ENCODE results near the gene C1orf35.
A peak's percentile ranks its signal among the peaks of the same experiment; 100 is the strongest.

The C1orf35 gene

DNA sequence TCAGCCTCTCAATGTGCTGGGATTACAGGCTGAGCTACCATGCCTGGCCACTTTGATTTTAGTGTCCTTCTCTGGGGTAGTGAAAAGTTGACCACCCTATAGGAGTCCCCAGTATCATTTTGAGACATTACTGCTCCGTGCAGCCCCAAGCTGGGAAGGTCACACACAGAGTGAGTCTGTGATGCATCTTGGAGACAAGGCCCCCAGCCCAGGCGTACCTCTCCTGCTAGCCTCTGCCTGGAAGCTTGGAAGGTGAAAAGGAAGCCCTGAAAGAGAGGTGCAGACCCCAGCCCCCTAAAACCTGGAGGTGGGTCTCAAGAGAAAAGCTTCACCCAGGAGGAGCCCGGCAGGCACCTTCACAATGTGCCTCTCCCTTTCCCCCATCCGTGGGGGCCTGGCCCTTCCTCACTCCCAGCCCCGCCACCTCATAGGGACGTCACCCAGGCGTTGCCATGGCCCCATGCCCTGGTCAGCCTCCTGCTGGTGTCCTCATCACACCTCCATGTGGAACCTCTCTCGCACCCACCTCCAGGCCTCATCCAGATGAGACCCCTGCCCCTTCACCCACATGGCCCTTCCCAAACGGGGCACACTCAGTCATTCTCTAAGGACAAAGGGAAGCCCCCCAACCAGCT, 26.2 kb downstream of the C1orf35 start:
- Histone ChIP-seq H3K36me3 (no peaks in the 10 kb centered on the region), H3K27ac (peak overlapping the region in 3 of 11 experiments; percentile 43 to 45 (median 44); a peak in 5 of 22 replicates), H4K20me1 (peaks cover 19 to 81% (median 52%) of the 10 kb centered on the region in 11 experiments; a peak in 19 of 22 replicates), H3K4me3 (no peak overlapping the region), H3K9me3 (replicated peaks in 1 of 11) (no peaks in the 10 kb centered on the region), H3K4me1 (peaks cover 29 to 48% (median 37%) of the 10 kb centered on the region in 10 experiments), H3K9ac (no peak overlapping the region), H3K4me2 (peak overlapping the region in 2 of 11 experiments; percentile 58 to 66; a peak in 2 of 22 replicates), H3K27me3 (no peaks in the 10 kb centered on the region)
- no peak for TF ChIP-seq Cebpa-rat (IDR thresholded peaks at IDR 0.05)

DNA sequence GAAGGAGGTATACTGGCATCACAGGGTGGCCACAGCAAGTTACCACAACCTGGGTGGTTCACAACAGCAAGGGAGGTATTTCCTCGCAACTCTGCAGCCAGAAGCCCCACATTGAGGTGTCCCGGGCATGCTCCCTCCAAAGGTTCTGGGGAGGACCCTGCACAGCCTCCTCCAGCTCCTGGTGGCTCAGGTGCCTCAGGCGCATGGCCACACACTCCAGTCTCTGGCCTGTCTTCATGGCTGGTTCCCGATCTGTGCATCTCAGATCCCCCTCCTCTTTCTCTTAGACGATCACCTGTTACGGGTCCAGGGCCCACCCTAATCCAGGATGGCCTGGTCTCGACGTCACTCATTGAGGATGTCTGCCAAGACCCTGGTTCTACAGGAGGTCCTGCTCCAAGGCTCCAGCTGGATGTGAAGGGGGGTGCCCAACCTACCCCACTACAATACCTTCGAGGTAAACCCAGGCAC, 27.3 kb downstream of the C1orf35 start:
- Histone ChIP-seq H3K4me2 (no peak overlapping the region), H4K20me1 (peaks cover 19 to 81% (median 52%) of the 10 kb centered on the region in 11 experiments; a peak in 19 of 22 replicates), H3K9ac (no peak overlapping the region), H3K36me3 (no peaks in the 10 kb centered on the region), H3K4me3 (no peak overlapping the region), H3K9me3 (replicated peaks in 1 of 11) (no peaks in the 10 kb centered on the region), H3K4me1 (peaks cover 21 to 40% (median 29%) of the 10 kb centered on the region in 10 experiments), H3K27ac (no peak overlapping the region), H3K27me3 (no peaks in the 10 kb centered on the region)
- no peak for TF ChIP-seq Cebpa-rat (IDR thresholded peaks at IDR 0.05)

DNA sequence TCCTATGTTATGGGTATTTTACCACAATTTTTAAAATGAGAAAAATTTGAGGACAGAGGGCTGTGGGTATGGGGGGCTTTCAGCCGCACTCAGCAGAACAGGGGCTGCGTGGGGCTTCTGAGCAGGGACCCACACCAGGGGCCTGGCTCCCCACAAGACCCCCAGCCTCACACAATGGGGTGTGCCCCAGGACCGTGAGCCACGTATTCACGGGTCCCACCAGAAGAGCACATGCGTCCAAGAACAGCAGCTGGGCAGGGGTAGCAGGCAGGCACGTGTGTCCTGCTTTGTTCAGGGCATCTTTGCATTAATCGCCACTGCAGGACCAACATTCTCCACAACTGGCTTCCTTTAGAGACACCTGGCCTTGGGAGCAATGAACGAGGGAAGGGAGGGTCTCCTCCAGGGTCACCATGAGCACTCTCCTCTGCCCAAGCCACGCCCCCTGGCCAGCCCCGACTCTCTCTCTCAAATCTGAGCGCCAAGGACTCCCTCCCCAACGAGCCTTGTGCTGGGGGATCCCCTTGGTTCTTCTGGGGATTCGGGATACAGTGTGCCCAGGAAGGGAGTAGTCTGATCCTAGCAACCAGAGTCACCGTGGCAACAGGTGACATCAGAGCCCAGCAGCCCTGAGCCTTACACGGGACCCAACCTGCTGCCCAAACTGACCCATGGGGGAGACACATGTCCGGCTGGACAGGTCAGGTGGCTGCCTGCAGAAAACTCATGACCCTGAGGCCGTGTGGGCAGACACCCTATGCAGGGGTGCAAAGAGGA, 28.0 kb downstream of the C1orf35 start:
- H3K4me3 ChIP-seq, result no peak overlapping the region
- no peaks in the 10 kb centered on the region for H3K36me3 ChIP-seq
- peaks cover 16 to 34% (median 23%) of the 10 kb centered on the region in 10 experiments for H3K4me1 ChIP-seq
- H3K4me2 ChIP-seq, result no peak overlapping the region
- no peak overlapping the region for H3K27ac ChIP-seq
- no peak overlapping the region for H3K9ac ChIP-seq
- no peak for TF ChIP-seq Cebpa-rat (IDR thresholded peaks at IDR 0.05)
- H3K27me3 ChIP-seq, result no peaks in the 10 kb centered on the region
- H4K20me1 ChIP-seq, result peaks cover 19 to 77% (median 52%) of the 10 kb centered on the region in 11 experiments; a peak in 19 of 22 replicates
- H3K9me3 ChIP-seq (replicated peaks in 1 of 11), result no peaks in the 10 kb centered on the region

DNA sequence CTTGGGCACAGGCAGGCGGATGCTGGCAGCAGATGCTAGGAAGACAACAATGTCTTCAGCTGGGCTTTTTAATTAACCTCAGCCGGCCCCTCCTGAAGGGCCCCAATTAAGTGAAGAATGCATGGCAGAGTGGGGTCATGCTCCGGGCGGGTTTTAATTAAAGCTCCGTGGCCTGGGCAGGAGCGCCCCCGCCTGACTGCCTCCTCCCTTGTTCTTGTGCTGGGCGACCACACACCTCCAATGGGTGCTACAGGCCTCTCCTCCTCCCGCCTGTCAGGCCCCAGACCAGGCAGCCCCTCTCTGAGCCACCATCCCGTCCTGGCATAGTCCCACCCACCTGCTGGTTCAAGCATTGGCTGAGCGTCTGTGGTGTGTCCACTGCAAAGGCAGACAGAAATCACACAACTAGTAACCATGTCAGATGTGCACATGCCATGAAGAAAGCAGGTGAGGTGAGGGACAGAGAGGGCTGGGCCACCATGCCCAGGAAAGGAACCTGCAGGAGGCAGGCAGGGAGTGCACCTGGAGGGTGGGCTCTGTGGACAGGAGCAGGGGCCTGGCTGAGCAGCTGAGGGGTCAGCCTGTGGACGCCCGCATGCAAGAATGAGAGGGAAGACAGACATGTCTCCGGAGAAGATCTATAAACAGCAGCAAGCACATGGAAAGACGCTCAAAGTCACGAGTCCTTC, 29.1 kb downstream of the C1orf35 start:
- Histone ChIP-seq H3K9me3 (replicated peaks in 1 of 11) (no peaks in the 10 kb centered on the region), H3K4me2 (no peak overlapping the region), H4K20me1 (peaks cover 16 to 66% (median 49%) of the 10 kb centered on the region in 11 experiments; a peak in 18 of 22 replicates), H3K9ac (no peak overlapping the region), H3K4me3 (no peak overlapping the region), H3K27ac (no peak overlapping the region), H3K4me1 (peaks cover 5 to 22% (median 18%) of the 10 kb centered on the region in 10 experiments), H3K27me3 (no peaks in the 10 kb centered on the region), H3K36me3 (no peaks in the 10 kb centered on the region)
- no peak for TF ChIP-seq Cebpa-rat (IDR thresholded peaks at IDR 0.05)

DNA sequence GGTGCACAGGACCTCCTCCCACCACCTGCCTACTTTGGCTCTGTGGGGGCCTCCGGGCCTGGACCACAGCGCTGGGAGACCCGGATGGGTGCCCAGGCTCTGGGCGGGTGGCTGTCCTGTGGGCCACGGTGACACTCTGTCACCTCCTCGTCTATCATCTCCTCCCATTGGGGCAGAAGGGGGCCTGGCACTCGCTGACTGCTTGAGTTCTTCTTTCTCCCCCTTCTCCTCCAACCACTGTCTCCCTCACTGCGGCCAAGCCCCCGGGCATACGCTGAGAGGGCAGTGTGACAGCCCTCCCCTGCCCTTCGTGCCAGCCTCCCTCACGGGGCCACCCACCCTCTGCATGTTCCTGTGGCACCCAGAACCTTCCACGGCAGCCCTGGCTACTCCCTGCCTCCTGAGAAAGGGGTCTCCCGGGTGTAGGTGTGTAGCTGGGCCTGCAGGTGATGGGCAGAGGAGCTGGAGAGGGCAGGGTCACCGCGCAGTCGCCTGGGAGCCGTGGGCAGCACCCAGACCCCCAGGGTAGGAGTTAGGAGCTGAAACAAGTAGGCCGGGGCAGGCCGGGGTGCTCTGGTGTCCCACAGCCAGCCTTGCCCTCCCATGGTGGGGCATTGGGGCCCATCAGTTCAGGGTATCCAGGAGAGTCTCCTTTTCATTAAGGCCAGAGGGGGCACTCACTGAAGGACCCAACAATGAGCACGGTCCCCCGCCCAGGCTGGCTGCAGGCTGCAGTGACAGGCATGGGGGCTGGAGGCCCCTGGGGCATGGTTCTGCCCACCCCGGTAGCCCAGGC, 29.9 kb downstream of the C1orf35 start:
- H3K27me3 ChIP-seq, result no peaks in the 10 kb centered on the region
- TF ChIP-seq Cebpa-rat (IDR thresholded peaks at IDR 0.05), result no peak

DNA sequence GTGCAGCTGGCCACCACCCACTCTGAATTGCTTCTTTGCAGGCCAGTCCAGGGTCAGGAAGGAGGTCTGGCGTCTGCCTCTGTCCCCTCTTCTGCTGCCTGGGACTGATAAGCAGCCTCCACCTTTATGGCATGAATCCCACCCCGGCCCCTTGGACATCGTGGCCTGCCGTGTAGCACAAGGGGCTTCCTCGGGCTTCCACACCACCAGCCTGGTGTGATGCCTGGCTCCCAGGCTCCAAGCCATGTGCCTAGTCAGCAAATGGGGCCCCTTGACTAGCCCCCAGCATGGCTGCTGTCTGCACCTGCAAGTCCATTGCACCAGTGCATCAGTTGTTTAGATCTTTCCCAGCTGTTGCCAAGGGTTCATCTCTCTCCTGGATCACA, 30.5 kb downstream of the C1orf35 start:
- Histone ChIP-seq H3K4me3 (no peak overlapping the region), H3K4me2 (no peak overlapping the region), H3K27ac (no peak overlapping the region), H3K27me3 (no peaks in the 10 kb centered on the region), H3K9me3 (replicated peaks in 1 of 11) (no peaks in the 10 kb centered on the region), H3K9ac (no peak overlapping the region), H3K4me1 (peaks cover 0 to 10% (median 5%) of the 10 kb centered on the region in 10 experiments; a peak in 10 of 20 replicates), H4K20me1 (peaks cover 5 to 55% (median 40%) of the 10 kb centered on the region in 11 experiments; a peak in 18 of 22 replicates), H3K36me3 (no peaks in the 10 kb centered on the region)
- no peak for TF ChIP-seq Cebpa-rat (IDR thresholded peaks at IDR 0.05)

More for the DNA sequence above, 29.9 kb downstream of the C1orf35 start:
- Histone ChIP-seq H3K27ac (no peak overlapping the region), H3K9ac (no peak overlapping the region), H3K4me3 (no peak overlapping the region), H3K9me3 (replicated peaks in 1 of 11) (no peaks in the 10 kb centered on the region), H3K4me1 (peaks cover 0 to 15% (median 11%) of the 10 kb centered on the region in 10 experiments; a peak in 17 of 20 replicates), H3K4me2 (no peak overlapping the region), H4K20me1 (peaks cover 8 to 58% (median 41%) of the 10 kb centered on the region in 11 experiments; a peak in 18 of 22 replicates), H3K36me3 (no peaks in the 10 kb centered on the region)

DNA sequence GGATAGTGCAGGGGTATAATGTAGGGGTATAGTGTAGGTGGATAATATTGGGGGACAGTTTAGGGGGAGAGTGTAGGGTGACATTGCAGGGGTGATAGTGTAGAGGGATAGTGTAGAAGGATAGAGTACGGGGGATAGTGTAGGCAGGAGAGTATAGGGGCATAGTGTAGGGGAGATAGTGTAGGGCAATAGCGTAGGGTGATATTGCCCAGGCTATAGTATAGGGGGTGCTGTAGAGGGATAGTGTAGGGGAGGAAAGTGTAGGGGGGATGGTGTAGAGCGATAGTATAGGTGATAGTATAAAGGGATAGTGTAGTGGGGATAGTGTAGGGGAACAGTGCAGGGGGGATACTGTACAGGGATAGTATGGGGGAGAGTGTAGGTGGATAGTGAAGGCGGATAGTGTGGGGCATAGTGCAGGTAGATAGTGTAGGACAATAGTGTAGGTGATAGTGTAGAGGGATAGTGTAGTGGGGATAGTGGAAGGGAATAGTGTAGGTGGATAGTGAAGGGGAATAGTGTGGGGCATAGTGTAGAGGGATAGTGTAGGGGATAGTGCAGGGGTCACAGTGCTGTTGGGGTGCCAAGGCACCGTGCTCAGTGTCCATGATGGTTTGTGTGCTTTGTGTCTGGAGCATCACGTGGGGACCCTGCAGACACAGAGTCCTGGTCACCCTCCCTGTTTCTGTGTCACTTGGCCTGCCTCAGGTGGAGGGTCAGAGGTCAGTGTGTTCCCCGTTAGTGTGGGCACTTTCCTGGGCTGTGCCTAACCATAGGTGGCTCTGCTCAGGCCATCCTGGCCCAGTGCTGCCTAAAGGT, 31.1 kb downstream of the C1orf35 start:
- Histone ChIP-seq H3K27me3 (peaks cover 0 to 4% (median 4%) of the 10 kb centered on the region in 11 experiments; a peak in 13 of 22 replicates), H3K4me2 (no peak overlapping the region), H3K27ac (no peak overlapping the region), H3K4me3 (no peak overlapping the region), H3K9ac (no peak overlapping the region), H3K36me3 (no peaks in the 10 kb centered on the region), H4K20me1 (peaks cover 5 to 49% (median 34%) of the 10 kb centered on the region in 11 experiments; a peak in 18 of 22 replicates), H3K9me3 (replicated peaks in 1 of 11) (no peaks in the 10 kb centered on the region), H3K4me1 (peaks cover 0 to 6% (median 0%) of the 10 kb centered on the region in 10 experiments; a peak in 4 of 20 replicates)
- TF ChIP-seq Cebpa-rat (IDR thresholded peaks at IDR 0.05), result no peak

Data from BLaER1 treated with 17β-estradiol and CSF1 and Interleukin-3, amounts not matched to agents 10 nM and 100 nM (cell line).